ENCODE measurements around the gene TNPO2. TPM values are rescaled to one million over a fixed set of nuclear protein-coding genes. Genes with fewer than 3 reads are reported as not detected.

TNPO2 gene
- total RNA-seq, 1 experiment from 2014 or later = 89.5 TPM

GRCh38 chr19:12769689-12770088 lies 46.0 kb upstream of the TNPO2 start:
- POLR2A ChIA-PET = interaction anchor here (0.7 kb wide), 1 partner anchor 17 kb away, joined by 3 read pairs; no protein-coding TSS in a partner anchor
- CTCF ChIA-PET = interaction anchor here (0.6 to 0.8 kb wide), 2 partner anchors 12 to 14 kb away, joined by 3 to 6 read pairs; no protein-coding TSS in a partner anchor
- Mint-ChIP-seq H3K9me3 (ENCODE audit: unreplicated experiment) (no peaks in the 10 kb centered on the region), H3K27ac (ENCODE audit: low read depth, unreplicated experiment) (no peak overlapping the region), H3K4me3 (ENCODE audit: unreplicated experiment) (no peak overlapping the region), H3K4me1 (ENCODE audit: insufficient read depth, unreplicated experiment) (peaks cover 12% of the 10 kb centered on the region), H3K27me3 (ENCODE audit: insufficient read depth, unreplicated experiment) (no peaks in the 10 kb centered on the region), H3K36me3 (ENCODE audit: insufficient read depth, unreplicated experiment) (peaks cover 21% of the 10 kb centered on the region)
- intact Hi-C loops (cut with micrococcal nuclease) = no loop called here
- no TSS peak for BruUV-seq (replicated peaks)
- TF ChIP-seq CTCF (IDR thresholded peaks at IDR 0.05; ENCODE audit: unreplicated experiment) = no peak
- DNase-seq (ENCODE audit: unreplicated experiment) = no peak

- intact Hi-C loops (cut with micrococcal nuclease) = no loop called here
- CTCF ChIA-PET = interaction anchor here (1.8 to 13.2 kb wide), 4 partner anchors 10 to 81 kb away, joined by 8 to 307 read pairs (median 48); partner anchors contain the start of genes JUNB, PRDX2 and THSD8
- no peak for DNase-seq (ENCODE audit: unreplicated experiment)
- Mint-ChIP-seq H3K4me3 (ENCODE audit: unreplicated experiment) (no peak overlapping the region), H3K27ac (ENCODE audit: low read depth, unreplicated experiment) (no peak overlapping the region), H3K4me1 (ENCODE audit: insufficient read depth, unreplicated experiment) (peaks cover 5% of the 10 kb centered on the region), H3K9me3 (ENCODE audit: unreplicated experiment) (no peaks in the 10 kb centered on the region), H3K36me3 (ENCODE audit: insufficient read depth, unreplicated experiment) (peaks cover 20% of the 10 kb centered on the region), H3K27me3 (ENCODE audit: insufficient read depth, unreplicated experiment) (no peaks in the 10 kb centered on the region)
- no TSS peak for BruUV-seq (replicated peaks)
- POLR2A ChIA-PET = interaction anchor here (0.5 to 2.9 kb wide), 3 partner anchors 18 to 28 kb away, joined by 3 to 17 read pairs (median 4); partner anchors contain the start of gene JUNB
- no peak for TF ChIP-seq CTCF (IDR thresholded peaks at IDR 0.05; ENCODE audit: unreplicated experiment)
These were observed 43.9 kb upstream of the TNPO2 start for GRCh38 chr19:12767666-12768065.

- CTCF ChIA-PET = interaction anchor here (0.6 to 13.2 kb wide), 7 partner anchors 8 to 81 kb away, joined by 3 to 307 read pairs (median 10); partner anchors contain the start of genes HOOK2, JUNB, PRDX2 and THSD8
- DNase-seq (ENCODE audit: unreplicated experiment) = no peak
- POLR2A ChIA-PET = interaction anchor here (0.5 to 2.9 kb wide), 5 partner anchors 18 to 34 kb away, joined by 3 to 17 read pairs (median 3); partner anchors contain the start of gene JUNB
- no peak overlapping the region for H3K27ac Mint-ChIP-seq (ENCODE audit: low read depth, unreplicated experiment)
- H3K9me3 Mint-ChIP-seq (ENCODE audit: unreplicated experiment) = no peaks in the 10 kb centered on the region
- H3K4me1 Mint-ChIP-seq (ENCODE audit: insufficient read depth, unreplicated experiment) = peaks cover 5% of the 10 kb centered on the region
- intact Hi-C loops (cut with micrococcal nuclease) = no loop called here
- no peak overlapping the region for H3K4me3 Mint-ChIP-seq (ENCODE audit: unreplicated experiment)
- BruUV-seq (replicated peaks) = no TSS peak
- no peak for TF ChIP-seq CTCF (IDR thresholded peaks at IDR 0.05; ENCODE audit: unreplicated experiment)
- no peaks in the 10 kb centered on the region for H3K27me3 Mint-ChIP-seq (ENCODE audit: insufficient read depth, unreplicated experiment)
- H3K36me3 Mint-ChIP-seq (ENCODE audit: insufficient read depth, unreplicated experiment) = peaks cover 20% of the 10 kb centered on the region
These were observed 43.4 kb upstream of the TNPO2 start for GRCh38 chr19:12767150-12767549.

- peaks cover 20% of the 10 kb centered on the region for H3K36me3 Mint-ChIP-seq (ENCODE audit: insufficient read depth, unreplicated experiment)
- ChIA-PET CTCF (interaction anchor here (0.6 to 13.2 kb wide), 15 partner anchors 9 to 1390 kb away, joined by 3 to 307 read pairs (median 4); partner anchors contain the start of genes HOOK2, JUNB, PRDX2 and THSD8), POLR2A (interaction anchor here (0.6 to 2.9 kb wide), 16 partner anchors 8 to 164 kb away, joined by 3 to 17 read pairs (median 4); partner anchors contain the start of genes GCDH, GET3, JUNB and PRDX2)
- intact Hi-C loops (cut with micrococcal nuclease) = loop anchor here (1.0 kb wide), 1 partner anchor 30 kb away; no protein-coding TSS in a partner anchor
- H3K4me1 Mint-ChIP-seq (ENCODE audit: insufficient read depth, unreplicated experiment) = peaks cover 5% of the 10 kb centered on the region
- peak overlapping the region; percentile 69 for H3K4me3 Mint-ChIP-seq (ENCODE audit: unreplicated experiment)
- peak; percentile 77 for DNase-seq (ENCODE audit: unreplicated experiment)
- H3K27me3 Mint-ChIP-seq (ENCODE audit: insufficient read depth, unreplicated experiment) = no peaks in the 10 kb centered on the region
- H3K9me3 Mint-ChIP-seq (ENCODE audit: unreplicated experiment) = no peaks in the 10 kb centered on the region
- no TSS peak for BruUV-seq (replicated peaks)
- TF ChIP-seq CTCF (IDR thresholded peaks at IDR 0.05; ENCODE audit: unreplicated experiment) = peak; percentile 67
- no peak overlapping the region for H3K27ac Mint-ChIP-seq (ENCODE audit: low read depth, unreplicated experiment)
These were observed 42.4 kb upstream of the TNPO2 start for GRCh38 chr19:12766051-12766521.

All from MCF 10A (cell line).